ENCODE measurements around the gene KCNIP3.

The KCNIP3 gene

GRCh38 chr2:95328358-95329125, 31.4 kb downstream of the KCNIP3 start:
- TF ChIP-seq CREB5 (CRISPR knock-in tag; IDR thresholded peaks at IDR 0.05; ENCODE audit: low read depth), result no peak
- TF ChIP-seq GLIS3 (CRISPR knock-in tag; IDR thresholded peaks at IDR 0.05), result no peak
- no peak for TF ChIP-seq PATZ1 (CRISPR knock-in tag; IDR thresholded peaks at IDR 0.05; ENCODE audit: borderline replicate concordance)
- TF ChIP-seq TOX (CRISPR knock-in tag; IDR thresholded peaks at IDR 0.05; ENCODE audit: borderline replicate concordance), result no peak
- no peak for TF ChIP-seq ARNTL (CRISPR knock-in tag; IDR thresholded peaks at IDR 0.05; ENCODE audit: borderline replicate concordance, low read depth)
- no peak for TF ChIP-seq ZFP30 (CRISPR knock-in tag; IDR thresholded peaks at IDR 0.05)
- TF ChIP-seq BACH2 (CRISPR knock-in tag; IDR thresholded peaks at IDR 0.05; ENCODE audit: borderline replicate concordance), result no peak
- TF ChIP-seq CSRNP3 (CRISPR knock-in tag; IDR thresholded peaks at IDR 0.05), result no peak
- TF ChIP-seq ESRRG (CRISPR knock-in tag; IDR thresholded peaks at IDR 0.05), result no peak
- TF ChIP-seq POU6F1 (CRISPR knock-in tag; IDR thresholded peaks at IDR 0.05; ENCODE audit: borderline replicate concordance, low read depth), result no peak
- TF ChIP-seq CSDC2 (CRISPR knock-in tag; IDR thresholded peaks at IDR 0.05), result no peak
- TF ChIP-seq OSR1 (CRISPR knock-in tag; IDR thresholded peaks at IDR 0.05), result no peak
- TF ChIP-seq TCF4 (CRISPR knock-in tag; IDR thresholded peaks at IDR 0.05; ENCODE audit: borderline replicate concordance), result no peak
- TF ChIP-seq ZC3H10 (CRISPR knock-in tag; IDR thresholded peaks at IDR 0.05), result no peak
- no peak for TF ChIP-seq TSHZ2 (CRISPR knock-in tag; IDR thresholded peaks at IDR 0.05)
- no peak for TF ChIP-seq RARB (CRISPR knock-in tag; IDR thresholded peaks at IDR 0.05)
- TF ChIP-seq ZNF70 (CRISPR knock-in tag; IDR thresholded peaks at IDR 0.05), result no peak
- no peak for TF ChIP-seq SNAI2 (CRISPR knock-in tag; IDR thresholded peaks at IDR 0.05)
- no peak for TF ChIP-seq ZFP3 (CRISPR knock-in tag; IDR thresholded peaks at IDR 0.05)
- peak; percentile 56 for ATAC-seq

GRCh38 chr2:95329401-95329800, 32.3 kb downstream of the KCNIP3 start:
- TF ChIP-seq CSDC2 (CRISPR knock-in tag; IDR thresholded peaks at IDR 0.05) (no peak), OSR1 (CRISPR knock-in tag; IDR thresholded peaks at IDR 0.05) (no peak), ZC3H10 (CRISPR knock-in tag; IDR thresholded peaks at IDR 0.05) (no peak), CREB5 (CRISPR knock-in tag; IDR thresholded peaks at IDR 0.05; ENCODE audit: low read depth) (no peak), ZFP3 (CRISPR knock-in tag; IDR thresholded peaks at IDR 0.05) (no peak), BACH2 (CRISPR knock-in tag; IDR thresholded peaks at IDR 0.05; ENCODE audit: borderline replicate concordance) (no peak)
- ATAC-seq, result no peak
